ENCODE data around the gene CX3CL1. TPM values are rescaled to one million over a fixed set of nuclear protein-coding genes. Genes with fewer than 3 reads are reported as not detected.

CX3CL1 gene
- total and polyA plus RNA-seq, 9 of the 15 experiments (the other 6 are each of a cell fraction or from before 2014, with no cell fraction given), result 0.09 TPM; not detected in 8

- TF ChIP-seq CEBPZ (IDR thresholded peaks at IDR 0.05; ENCODE audit: borderline replicate concordance, low read depth, low read length) (no peak), ELF1 (tag; IDR thresholded peaks at IDR 0.05) (no peak), RBM14 (IDR thresholded peaks at IDR 0.05; ENCODE audit: borderline replicate concordance, insufficient read depth, low read depth, low read length) (no peak), ZFP36 (IDR thresholded peaks at IDR 0.05; ENCODE audit: low read depth, low read length, partially characterized antibody) (peak; percentile 89), CEBPG (CRISPR knock-in tag; IDR thresholded peaks at IDR 0.05) (no peak), CEBPG (tag; conservative IDR thresholded peaks at IDR 0.05 in 1 of 2, IDR thresholded peaks at IDR 0.05 in 1 of 2) (no peak), PKNOX1 (IDR thresholded peaks at IDR 0.05) (peak; percentile 31; the same call in 1 of the 2 replicates), CBX8 (IDR thresholded peaks at IDR 0.05; ENCODE audit: borderline replicate concordance, extremely low read depth, low read depth, low read length, poor library complexity, severe bottlenecking) (no peak), FIP1L1 (IDR thresholded peaks at IDR 0.05; ENCODE audit: low read depth, low read length, poor library complexity, severe bottlenecking) (no peak), ARHGAP35 (IDR thresholded peaks at IDR 0.05; ENCODE audit: partially characterized antibody) (no peak), MEIS2 (IDR thresholded peaks at IDR 0.05; ENCODE audit: partially characterized antibody) (peak; percentile 39), ZFP1 (CRISPR knock-in tag; IDR thresholded peaks at IDR 0.05) (no peak), HDAC1 (IDR thresholded peaks at IDR 0.05) (no peak), POLR2A (conservative IDR thresholded peaks at IDR 0.05) (no peak), LARP7 (IDR thresholded peaks at IDR 0.05) (no peak), BRD9 (IDR thresholded peaks at IDR 0.05; ENCODE audit: low read depth, partially characterized antibody) (no peak), IFI16 (CRISPR knock-in tag; IDR thresholded peaks at IDR 0.05) (no peak), ARID3A (IDR thresholded peaks at IDR 0.05; ENCODE audit: borderline replicate concordance, low read depth, low read length) (no peak), ZNF668 (CRISPR knock-in tag; IDR thresholded peaks at IDR 0.05) (no peak)
Observed at GRCh38 chr16:57409870-57410587, 37.7 kb downstream of the CX3CL1 start (continued).

Data from K562 (cell line).